Measurements from ENCODE around the gene KIAA1217.

KIAA1217 gene

GRCh38 chr10:24307696-24308485 is 99.0 kb downstream of the KIAA1217 start:
- Histone ChIP-seq H3K27me3 (ENCODE audit: control insufficient read depth, low read length) (no peaks in the 10 kb centered on the region), H4K20me1 (ENCODE audit: control insufficient read depth, insufficient read depth, low read depth, low read length) (no peaks in the 10 kb centered on the region), H3K36me3 (ENCODE audit: control insufficient read depth, low read length) (no peaks in the 10 kb centered on the region), H3K4me2 (ENCODE audit: low read length) (no peak overlapping the region), H3K9me2 (replicated peaks; ENCODE audit: control insufficient read depth, low read length) (no peaks in the 10 kb centered on the region), H3K27ac (ENCODE audit: low read depth, low read length) (no peak overlapping the region), H3F3A (ENCODE audit: control insufficient read depth, insufficient read depth) (no peaks in the 10 kb centered on the region), H3K4me1 (ENCODE audit: control insufficient read depth, low read length) (no peaks in the 10 kb centered on the region), H3K79me2 (ENCODE audit: control insufficient read depth, low read length) (no peaks in the 10 kb centered on the region), H3K9me3 (ENCODE audit: control insufficient read depth, insufficient read depth, low read length) (no peaks in the 10 kb centered on the region), H3K4me3 (ENCODE audit: low read length) (no peak overlapping the region)
- TF ChIP-seq CTCF (IDR thresholded peaks at IDR 0.05; ENCODE audit: low read depth, low read length, poor library complexity, severe bottlenecking): no peak
- TF ChIP-seq EZH2phosphoT487 (IDR thresholded peaks at IDR 0.05; ENCODE audit: borderline replicate concordance, low read length): no peak

GRCh38 chr10:24310104-24310503 is 101.2 kb downstream of the KIAA1217 start:
- Histone ChIP-seq H3K27me3 (ENCODE audit: control insufficient read depth, low read length) (no peaks in the 10 kb centered on the region), H3K4me2 (ENCODE audit: low read length) (no peak overlapping the region), H3K27ac (ENCODE audit: low read depth, low read length) (no peak overlapping the region), H3K9me2 (replicated peaks; ENCODE audit: control insufficient read depth, low read length) (no peaks in the 10 kb centered on the region), H3K36me3 (ENCODE audit: control insufficient read depth, low read length) (no peaks in the 10 kb centered on the region), H3F3A (ENCODE audit: control insufficient read depth, insufficient read depth) (no peaks in the 10 kb centered on the region), H3K4me3 (ENCODE audit: low read length) (no peak overlapping the region), H4K20me1 (ENCODE audit: control insufficient read depth, insufficient read depth, low read depth, low read length) (no peaks in the 10 kb centered on the region), H3K4me1 (ENCODE audit: control insufficient read depth, low read length) (no peaks in the 10 kb centered on the region), H3K9me3 (ENCODE audit: control insufficient read depth, insufficient read depth, low read length) (no peaks in the 10 kb centered on the region), H3K79me2 (ENCODE audit: control insufficient read depth, low read length) (no peaks in the 10 kb centered on the region)
- TF ChIP-seq CTCF (IDR thresholded peaks at IDR 0.05; ENCODE audit: low read depth, low read length, poor library complexity, severe bottlenecking): no peak
- no peak for TF ChIP-seq EZH2phosphoT487 (IDR thresholded peaks at IDR 0.05; ENCODE audit: borderline replicate concordance, low read length)

- H4K20me1 ChIP-seq (ENCODE audit: control insufficient read depth, insufficient read depth, low read depth, low read length): no peaks in the 10 kb centered on the region
- H3K27ac ChIP-seq (ENCODE audit: low read depth, low read length): no peak overlapping the region
- H3K27me3 ChIP-seq (ENCODE audit: control insufficient read depth, low read length): no peaks in the 10 kb centered on the region
- H3K4me2 ChIP-seq (ENCODE audit: low read length): no peak overlapping the region
- no peaks in the 10 kb centered on the region for H3F3A ChIP-seq (ENCODE audit: control insufficient read depth, insufficient read depth)
- H3K9me2 ChIP-seq (replicated peaks; ENCODE audit: control insufficient read depth, low read length): no peaks in the 10 kb centered on the region
- no peak overlapping the region for H3K4me3 ChIP-seq (ENCODE audit: low read length)
- no peaks in the 10 kb centered on the region for H3K36me3 ChIP-seq (ENCODE audit: control insufficient read depth, low read length)
- no peaks in the 10 kb centered on the region for H3K4me1 ChIP-seq (ENCODE audit: control insufficient read depth, low read length)
- no peaks in the 10 kb centered on the region for H3K9me3 ChIP-seq (ENCODE audit: control insufficient read depth, insufficient read depth, low read length)
- no peak for TF ChIP-seq CTCF (IDR thresholded peaks at IDR 0.05; ENCODE audit: low read depth, low read length, poor library complexity, severe bottlenecking)
- no peak for TF ChIP-seq EZH2phosphoT487 (IDR thresholded peaks at IDR 0.05; ENCODE audit: borderline replicate concordance, low read length)
- no peaks in the 10 kb centered on the region for H3K79me2 ChIP-seq (ENCODE audit: control insufficient read depth, low read length)
These were observed 103.0 kb downstream of the KIAA1217 start for GRCh38 chr10:24311888-24312287.
